ENCODE results near the gene GSE1.

DNA sequence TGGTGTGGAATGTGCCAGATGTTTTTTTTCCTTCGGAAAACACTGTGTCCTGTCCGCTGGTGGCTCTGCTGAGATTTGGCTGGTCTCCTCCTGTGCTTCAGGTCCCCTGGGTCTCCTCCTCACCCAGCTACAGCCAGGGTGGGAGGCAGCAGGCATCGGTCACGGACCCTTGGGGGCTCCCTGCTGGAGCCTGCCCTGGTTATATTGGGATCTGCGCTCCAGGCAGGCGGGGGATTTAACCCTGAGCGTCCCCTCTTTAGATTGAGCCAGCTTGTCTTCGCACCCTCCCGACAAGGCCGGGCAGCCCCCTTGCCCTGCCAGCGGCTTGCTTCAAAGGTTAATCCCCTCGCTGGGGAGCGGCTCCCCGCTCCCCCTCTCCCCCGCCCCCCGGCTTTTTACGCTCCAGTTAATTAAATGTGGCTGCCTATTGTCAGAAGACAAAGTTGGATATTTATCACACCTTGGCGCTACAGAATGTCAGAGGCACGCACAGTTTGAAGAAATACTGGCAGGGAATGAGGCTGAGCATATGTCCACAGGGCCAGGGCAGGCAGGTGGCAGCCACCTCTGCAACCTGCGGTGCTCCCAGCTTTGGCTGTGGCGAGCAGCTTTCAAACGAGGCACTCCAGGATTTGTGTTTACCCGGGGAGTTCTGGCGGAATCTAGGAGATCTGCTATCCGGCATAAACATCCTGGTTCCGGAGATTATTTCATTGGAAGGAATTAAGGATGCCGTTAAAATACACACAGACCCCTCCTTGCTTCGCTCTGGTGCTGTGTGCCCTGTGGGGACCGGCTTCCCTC is 38.2 kb upstream of the GSE1 start:
- TF ChIP-seq FOXM1 (IDR thresholded peaks at IDR 0.05; ENCODE audit: borderline replicate concordance) (no peak), FOXA1 (IDR thresholded peaks at IDR 0.05) (no peak), ARNT (IDR thresholded peaks at IDR 0.05) (no peak), LEF1 (IDR thresholded peaks at IDR 0.05; ENCODE audit: borderline replicate concordance) (no peak)
- TF ChIP-seq, protein P1, sequence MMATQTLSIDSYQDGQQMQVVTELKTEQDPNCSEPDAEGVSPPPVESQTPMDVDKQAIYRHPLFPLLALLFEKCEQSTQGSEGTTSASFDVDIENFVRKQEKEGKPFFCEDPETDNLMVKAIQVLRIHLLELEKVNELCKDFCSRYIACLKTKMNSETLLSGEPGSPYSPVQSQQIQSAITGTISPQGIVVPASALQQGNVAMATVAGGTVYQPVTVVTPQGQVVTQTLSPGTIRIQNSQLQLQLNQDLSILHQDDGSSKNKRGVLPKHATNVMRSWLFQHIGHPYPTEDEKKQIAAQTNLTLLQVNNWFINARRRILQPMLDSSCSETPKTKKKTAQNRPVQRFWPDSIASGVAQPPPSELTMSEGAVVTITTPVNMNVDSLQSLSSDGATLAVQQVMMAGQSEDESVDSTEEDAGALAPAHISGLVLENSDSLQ (IDR thresholded peaks at IDR 0.05), result no peak
